M059J (cell line): ENCODE data around the gene PSKH1. TPM values are rescaled to one million over a fixed set of nuclear protein-coding genes. Genes with fewer than 3 reads are reported as not detected.
"Not testable (repeated sequence)": the region's sequence is repeated elsewhere in the genome, so short reads cannot be mapped to it uniquely, and the experiment has no call there.

Experiments
- DNase-seq: peaks from one replicate; pipeline ENCODE4 v3.0.0-alpha.2; 2012; ENCODE audit warnings: low read depth
- total RNA-seq: library from RNA; depleted of rRNA; stranded (reverse); fragments of >200 nt; shearing (Covaris generic); gene quantifications from 2 replicates; pipeline ENCODE4 v1.2.3, GENCODE V29; 2014; rRNA removed

Gene PSKH1
- total RNA-seq, result 6.1 and 8.2 TPM in 2 replicates

GRCh38 chr16:67892899-67893742 is at the start of gene PSKH1:
Gene PSKH1, plus strand, starts transcription at chr16:67893254. Its CDS starts 15,496 bp downstream, at chr16:67908750.
- peak; percentile 94 for DNase-seq

- DNase-seq, result no peak
Measured at GRCh38 chr16:67843343-67843765, 49.7 kb upstream of the PSKH1 start.

GRCh38 chr16:67844497-67844896 is 48.6 kb upstream of the PSKH1 start:
- peak; percentile 48 for DNase-seq

GRCh38 chr16:67845291-67846062 is 47.6 kb upstream of the PSKH1 start:
- no peak for DNase-seq

GRCh38 chr16:67846063-67846319 is 47.1 kb upstream of the PSKH1 start:
- DNase-seq, result peak; percentile 51

GRCh38 chr16:67846320-67847063 is 46.6 kb upstream of the PSKH1 start, which contains the start of gene NUTF2:
Gene NUTF2, plus strand, starts transcription at chr16:67846933. Its CDS starts 18,198 bp downstream, at chr16:67865131.
- DNase-seq, result peak; percentile 93

DNA sequence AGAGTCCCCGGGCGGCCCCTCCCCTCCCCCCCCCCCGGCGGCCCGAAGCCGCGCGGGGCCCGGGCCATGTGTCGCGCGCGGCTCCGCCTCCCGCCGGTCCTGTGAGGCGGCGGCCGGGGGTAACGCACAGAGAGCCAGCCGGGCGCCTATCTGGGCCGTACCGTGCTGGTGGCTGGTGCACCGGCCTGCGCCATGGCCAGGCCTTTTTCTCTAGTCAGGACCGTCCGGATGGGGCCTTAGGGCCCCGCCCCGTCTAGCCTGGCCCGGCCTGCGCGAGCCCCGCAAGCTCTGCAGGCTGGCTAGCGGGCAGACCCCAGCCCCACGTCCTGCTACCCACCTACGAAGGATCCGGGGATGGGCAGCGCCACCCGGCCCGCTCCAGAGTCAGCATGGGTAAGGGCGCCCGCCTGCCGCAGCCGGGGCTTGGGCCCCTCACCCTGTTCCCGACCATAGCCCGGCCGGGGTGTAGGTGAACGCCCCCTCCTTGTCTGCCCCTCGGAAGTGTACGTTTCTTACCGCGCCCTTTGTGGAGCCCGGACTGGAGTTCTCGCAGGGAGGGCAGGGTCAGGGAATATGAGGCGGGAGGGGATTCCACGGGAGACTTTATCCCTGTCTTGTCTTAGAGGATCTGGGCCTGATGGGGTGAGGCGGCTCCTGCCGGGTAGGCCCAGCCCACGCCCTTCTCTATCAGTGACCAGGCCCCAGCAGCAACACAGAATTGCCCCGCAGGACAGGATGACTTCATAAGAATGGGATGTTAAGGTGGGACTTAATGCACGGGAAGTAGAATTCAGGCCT is 45.8 kb upstream of the PSKH1 start, which contains the start of gene CENPT:
Gene CENPT, minus strand, starts transcription at position 630 of the 798 bp plus-strand sequence. CDS start 13,834 bp downstream, outside the sequence.
- peak; percentile 86 for DNase-seq

DNA sequence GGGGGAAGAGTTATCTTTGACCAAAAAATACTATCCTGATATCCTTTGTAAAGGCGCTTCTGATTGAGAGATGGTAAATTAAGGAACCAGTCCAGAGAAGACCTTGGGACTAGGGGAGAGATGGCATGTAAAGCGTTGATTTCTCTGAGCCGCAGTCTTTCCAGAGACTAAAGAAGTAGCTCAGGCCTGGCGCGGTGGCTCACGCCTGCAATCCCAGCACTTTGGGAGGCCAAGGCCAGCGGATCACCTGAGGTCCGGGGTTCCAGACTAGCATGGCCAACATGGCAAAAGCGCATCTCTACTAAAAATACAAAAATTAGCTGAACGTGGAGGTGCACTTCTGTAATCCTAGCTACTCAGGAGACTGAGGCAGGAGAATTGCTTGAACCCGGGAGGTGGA is 44.9 kb upstream of the PSKH1 start:
- DNase-seq, result no peak

GRCh38 chr16:67853670-67854069 is 39.4 kb upstream of the PSKH1 start:
- DNase-seq, result no peak

DNA sequence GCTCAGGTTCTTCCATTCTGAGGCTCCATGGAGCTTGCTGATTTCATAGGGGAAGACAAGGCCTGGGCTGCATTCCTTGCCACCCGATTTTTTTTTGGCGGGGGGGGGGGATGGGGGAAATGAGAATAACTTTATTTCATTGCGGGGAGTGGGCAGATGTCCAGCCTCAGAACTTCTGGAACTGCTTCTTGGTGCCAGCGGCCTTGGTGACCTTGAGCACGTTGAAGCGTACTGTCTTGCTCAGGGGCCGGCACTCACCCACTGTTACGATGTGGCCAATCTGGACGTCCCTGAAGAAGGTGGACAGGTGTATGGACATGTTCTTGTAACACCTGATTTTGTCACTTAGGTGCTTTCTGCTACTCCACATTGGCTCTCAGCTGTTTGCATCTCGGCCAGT is 37.3 kb upstream of the PSKH1 start:
- no peak for DNase-seq

GRCh38 chr16:67856927-67857546 is 36.0 kb upstream of the PSKH1 start:
- no peak for DNase-seq

- DNase-seq, result peak; percentile 99
Measured at GRCh38 chr16:67857547-67858233, 35.4 kb upstream of the PSKH1 start.

DNA sequence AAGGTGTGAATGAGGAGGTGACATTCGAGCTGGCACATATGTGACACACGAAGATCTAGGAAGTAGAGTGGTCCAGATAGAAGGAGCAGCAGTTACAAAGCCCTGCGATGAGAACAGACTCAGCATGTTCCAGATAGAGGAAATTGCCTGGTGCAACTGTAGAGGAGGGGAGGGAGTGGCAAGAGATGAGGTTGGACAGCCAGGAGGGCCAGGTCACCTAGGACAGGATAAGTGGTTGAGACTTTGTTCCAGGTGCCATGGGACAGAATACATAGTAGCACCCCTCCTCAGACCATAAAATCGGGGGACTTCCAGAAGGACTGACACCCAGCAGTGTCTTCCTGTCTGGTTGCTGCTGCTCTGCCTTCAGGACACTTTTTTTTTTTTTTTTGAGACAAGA is 34.6 kb upstream of the PSKH1 start:
- no peak for DNase-seq

DNA sequence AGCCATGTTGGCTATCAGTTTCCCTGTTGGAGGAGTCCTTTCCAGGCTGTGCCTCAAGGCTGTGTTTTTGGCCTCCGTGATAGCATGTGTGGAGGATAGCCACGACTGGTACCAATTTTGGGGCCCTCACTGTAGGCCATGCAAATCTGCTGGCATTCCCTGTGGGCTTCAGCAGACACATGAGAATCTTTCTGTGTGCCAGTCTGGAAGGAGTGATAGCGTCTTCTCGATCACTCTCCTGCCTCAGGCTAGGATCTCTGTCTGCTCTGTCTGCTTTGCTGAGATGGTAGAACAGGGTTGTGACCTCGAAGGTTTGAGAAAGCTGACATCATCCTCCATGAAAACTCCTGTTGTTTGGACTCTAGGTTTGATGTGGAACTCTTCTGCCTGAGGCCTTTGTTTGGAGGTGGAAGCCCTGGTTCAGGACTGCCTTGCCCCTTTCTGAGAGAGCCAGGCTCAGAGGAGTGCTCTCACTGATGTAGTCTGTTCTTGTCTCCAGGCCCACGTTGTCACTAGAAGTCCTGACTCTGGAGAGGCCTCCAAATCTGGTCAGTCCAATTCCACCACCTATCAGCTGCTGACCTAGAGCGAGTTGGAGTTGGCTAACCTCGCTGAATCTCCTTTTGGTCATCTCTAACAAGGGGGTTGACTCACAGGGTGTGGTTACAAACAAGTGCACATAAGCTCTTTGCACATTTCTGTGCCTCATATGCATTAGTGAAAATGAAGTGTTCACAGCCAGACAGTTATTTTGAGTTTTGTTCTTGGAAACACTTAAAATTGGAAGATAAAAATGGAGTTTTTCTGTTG is 32.3 kb upstream of the PSKH1 start:
- DNase-seq, result peak; percentile 66

GRCh38 chr16:67861877-67862276 is 31.2 kb upstream of the PSKH1 start:
- no peak for DNase-seq

DNA sequence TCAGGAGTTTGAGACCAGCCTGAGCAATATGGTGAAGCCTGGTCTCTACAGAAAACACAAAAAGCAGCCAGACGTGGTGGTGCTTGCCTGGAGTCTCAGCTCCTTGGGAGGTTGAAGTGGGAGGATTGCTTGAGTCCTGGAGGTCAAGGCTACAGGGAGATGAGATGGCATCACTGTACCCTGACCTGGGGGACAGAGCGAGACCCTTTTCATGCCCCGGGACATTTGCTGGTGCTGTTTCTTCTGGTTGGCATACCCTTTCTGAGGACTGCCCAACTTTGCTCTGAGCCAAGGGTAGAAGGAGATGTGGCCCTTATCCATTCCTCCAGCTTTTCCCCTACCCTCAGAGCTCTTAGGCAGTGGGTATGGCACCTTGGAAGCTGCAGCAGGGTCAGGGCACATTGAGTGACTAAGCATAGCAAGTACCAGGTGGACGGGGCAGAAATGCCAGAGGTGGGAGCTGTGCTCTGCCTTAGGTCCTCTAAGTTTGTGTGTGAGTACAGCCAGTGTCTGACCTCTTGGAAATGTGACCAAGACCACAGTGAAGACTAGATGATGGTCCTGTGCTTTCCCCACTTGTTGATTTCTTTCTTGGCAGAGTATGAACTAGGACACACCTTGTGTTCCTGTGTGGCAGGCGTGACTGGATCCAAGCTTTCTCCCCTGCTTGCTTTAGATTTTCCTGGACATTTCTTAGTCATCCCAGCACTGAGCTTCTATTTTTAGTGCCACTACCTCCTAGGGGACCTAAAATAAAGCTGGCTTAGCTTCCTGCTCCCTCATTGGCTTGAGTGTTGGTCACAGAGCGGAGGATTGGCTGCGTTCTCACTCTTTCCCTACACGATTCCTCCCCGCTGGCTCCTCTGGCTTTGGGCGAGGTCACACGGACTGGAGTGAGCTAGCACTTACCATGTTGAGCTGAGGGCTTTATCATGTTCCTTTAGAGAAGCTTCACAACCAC is 30.2 kb upstream of the PSKH1 start:
- no peak for DNase-seq

GRCh38 chr16:67864044-67864443 is 29.0 kb upstream of the PSKH1 start:
- not testable (repeated sequence) for DNase-seq

DNA sequence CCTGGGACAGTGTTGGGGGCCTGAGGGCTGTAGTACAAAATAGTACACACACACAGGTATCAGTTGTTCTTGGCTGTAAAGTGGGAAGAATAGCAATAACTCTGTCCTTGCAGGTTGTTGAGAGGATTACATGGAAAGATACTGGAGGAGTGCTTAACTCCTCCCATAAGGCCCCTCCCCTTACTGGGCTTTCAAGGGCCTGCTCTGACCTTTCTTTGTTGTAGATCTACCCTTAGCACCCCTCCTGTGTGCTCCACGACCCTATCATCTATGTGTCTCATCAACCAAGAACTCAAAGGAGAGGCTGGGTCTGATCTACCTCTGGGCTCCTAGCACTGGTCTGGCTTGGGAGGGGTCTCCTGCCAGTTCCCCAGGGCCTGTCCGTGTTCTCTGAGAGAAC is 28.5 kb upstream of the PSKH1 start:
- DNase-seq, result no peak
